ENCODE data around the gene TMPRSS3.
"Not testable (repeated sequence)": the region's sequence is repeated elsewhere in the genome, so short reads cannot be mapped to it uniquely, and the experiment has no call there.

TMPRSS3 gene

GRCh38 chr21:42427809-42428419 lies 32.1 kb upstream of the TMPRSS3 start:
- no peak for DNase-seq

DNA sequence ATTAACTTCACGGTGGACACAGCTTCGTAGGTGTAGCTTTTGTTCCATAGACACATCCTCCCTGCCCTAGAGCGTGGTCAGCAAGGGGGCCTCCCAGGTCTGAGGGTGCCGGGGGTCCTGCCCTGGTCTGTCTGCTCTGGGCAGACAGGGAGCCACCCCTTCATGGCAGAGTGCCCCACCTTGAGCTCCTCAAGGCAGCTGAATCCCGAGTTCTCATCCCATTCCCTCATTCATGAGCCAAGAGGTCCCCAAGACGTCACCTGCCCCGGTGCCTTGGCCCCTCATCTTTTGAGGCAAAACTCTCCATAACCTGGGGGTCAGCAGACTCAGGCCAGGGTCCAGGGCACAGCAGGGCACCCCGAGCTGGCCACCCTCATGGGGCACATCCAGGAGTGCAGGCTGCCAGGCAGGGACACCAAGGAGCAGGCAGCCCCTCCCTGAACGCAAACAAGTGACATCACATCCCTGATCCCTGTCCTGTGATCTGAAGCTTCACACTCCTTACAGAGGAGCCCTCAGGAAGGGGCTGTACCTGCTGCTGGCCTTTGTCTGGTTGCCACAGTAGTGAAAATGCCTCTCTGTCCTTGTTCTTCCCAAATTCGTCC lies 31.1 kb upstream of the TMPRSS3 start:
- no peak for DNase-seq

GRCh38 chr21:42426424-42426823 lies 30.6 kb upstream of the TMPRSS3 start:
- DNase-seq = no peak

GRCh38 chr21:42425591-42425990 lies 29.7 kb upstream of the TMPRSS3 start:
- no peak for DNase-seq

GRCh38 chr21:42424914-42425541 lies 29.2 kb upstream of the TMPRSS3 start:
- DNase-seq = no peak

- no peak for DNase-seq
Measured at GRCh38 chr21:42423685-42424084, 27.8 kb upstream of the TMPRSS3 start.

DNA sequence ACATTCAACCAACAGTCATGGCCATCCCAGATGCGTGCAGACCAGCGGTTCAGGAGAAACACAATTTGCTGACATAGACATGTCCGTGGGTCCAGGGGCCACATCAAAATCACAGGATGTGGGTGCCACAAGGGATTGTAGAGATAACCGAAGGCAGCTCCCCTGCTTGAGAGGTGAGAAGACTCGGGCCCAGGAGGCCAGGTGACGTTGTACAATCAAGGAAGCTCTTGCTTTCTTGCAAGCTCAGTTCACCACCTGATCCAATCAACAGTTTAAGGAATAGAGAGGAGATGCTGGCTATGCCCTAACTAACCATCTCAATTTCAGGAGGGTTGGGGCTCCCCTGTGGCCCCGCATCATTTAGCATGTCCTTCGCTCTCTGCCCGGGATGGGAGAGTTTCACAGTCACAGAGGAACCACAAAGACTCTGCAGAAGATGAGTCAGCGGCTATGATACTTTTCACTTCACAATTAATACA lies 27.4 kb upstream of the TMPRSS3 start:
- no peak for DNase-seq

GRCh38 chr21:42421018-42421793 lies 25.4 kb upstream of the TMPRSS3 start:
- DNase-seq = no peak

DNA sequence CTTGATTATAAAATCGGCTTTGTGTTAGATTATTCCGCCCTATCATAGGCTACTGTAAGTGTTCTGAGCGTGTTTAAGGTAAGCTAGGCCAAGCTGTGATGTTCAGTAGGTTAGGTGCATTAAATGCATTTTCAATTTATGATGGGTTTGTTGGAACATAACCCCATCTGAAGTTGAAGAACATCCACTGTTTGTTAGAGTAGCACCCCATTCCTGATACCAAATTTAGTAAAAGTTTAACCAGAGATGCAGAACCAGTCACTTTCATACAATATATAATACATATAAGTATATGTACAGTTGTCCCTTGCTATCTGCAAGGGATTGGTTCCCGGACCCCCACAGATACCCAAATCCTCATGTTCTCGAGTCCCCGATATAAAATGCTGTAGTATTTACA lies 24.0 kb upstream of the TMPRSS3 start:
- DNase-seq = no peak

DNA sequence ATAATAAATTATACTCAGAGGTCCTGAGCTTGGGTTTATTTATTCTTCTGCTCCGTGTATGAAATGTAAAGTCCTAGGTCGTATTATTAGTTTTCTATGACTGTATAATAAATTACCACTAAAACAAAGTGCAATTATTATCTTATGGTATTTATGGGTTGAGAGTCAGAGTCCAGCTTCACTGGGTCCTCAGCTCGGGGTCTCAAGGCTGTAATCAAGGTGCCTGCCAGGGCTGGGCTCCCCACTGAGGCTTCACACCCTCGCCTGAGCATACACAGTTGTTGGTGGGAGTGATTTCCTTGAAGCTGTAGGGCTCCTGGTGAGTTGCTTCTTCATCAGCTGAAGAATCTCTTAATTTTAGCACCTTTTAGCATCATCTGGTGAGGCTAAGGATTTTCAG lies 23.0 kb upstream of the TMPRSS3 start:
- DNase-seq = no peak

- no peak for DNase-seq
Measured at GRCh38 chr21:42417533-42417932, 21.7 kb upstream of the TMPRSS3 start.

DNA sequence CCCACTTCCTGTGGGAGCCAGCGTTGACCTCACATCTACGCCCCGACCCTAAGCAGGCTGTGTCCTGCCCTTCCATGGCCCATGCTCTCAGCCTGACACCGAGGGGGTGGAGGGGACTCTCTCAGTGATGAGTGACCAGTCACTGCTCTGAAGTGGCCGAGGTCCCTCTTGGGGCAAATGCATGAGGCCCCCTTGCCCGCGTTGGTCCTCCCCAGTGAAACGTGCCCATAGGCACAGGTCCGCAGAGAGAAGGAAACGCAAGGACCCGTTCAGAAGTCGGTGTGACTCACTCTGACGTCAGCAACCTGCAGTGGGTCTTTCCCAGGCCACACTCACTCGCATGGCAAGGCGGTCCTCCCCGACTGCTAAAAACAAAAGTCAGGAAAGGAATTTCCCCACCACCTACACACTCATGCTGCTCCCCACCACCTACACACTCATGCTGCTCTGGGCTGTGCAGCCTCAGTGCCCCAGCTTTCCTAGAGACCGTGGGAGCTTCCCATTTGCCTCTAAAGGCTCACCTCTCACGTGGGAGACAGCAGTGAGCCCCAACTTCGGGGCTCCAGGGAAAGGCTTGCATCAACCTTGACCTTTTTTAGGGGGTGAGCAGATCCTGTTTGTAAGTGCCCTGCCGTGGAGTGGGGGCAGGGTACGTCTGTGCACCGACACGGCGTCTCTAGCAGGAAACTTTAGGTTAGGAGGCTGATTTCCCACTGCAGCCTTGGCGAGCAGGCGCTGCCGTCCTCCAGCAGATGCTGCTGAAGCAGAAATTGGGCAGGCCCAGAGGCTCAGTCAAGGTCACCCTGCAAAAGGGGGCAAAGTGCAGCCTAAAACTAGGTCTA lies 19.3 kb upstream of the TMPRSS3 start:
- no peak for DNase-seq

DNA sequence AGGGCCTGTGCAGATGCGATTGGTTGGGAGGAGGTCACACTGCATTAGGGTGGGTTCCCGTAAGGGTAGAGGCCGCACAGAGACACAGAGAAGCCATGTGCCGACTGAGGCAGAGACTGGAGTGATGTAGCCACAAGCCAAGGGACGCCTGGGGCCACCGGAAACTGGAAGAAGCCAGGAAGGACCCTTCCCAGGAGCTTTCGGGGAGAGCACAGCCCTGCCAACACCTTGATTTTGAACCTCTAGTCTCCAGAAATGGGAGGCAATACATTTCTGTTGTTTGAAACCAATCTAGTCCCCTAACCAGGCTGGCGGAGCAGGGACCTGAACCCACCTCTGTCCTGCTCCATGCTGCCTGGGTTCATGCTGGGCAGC lies 18.7 kb upstream of the TMPRSS3 start:
- no peak for DNase-seq

- no peak for DNase-seq
Measured at GRCh38 chr21:42414066-42414465, 18.2 kb upstream of the TMPRSS3 start.

- no peak for DNase-seq
Measured at GRCh38 chr21:42413500-42413899, 17.6 kb upstream of the TMPRSS3 start.

DNA sequence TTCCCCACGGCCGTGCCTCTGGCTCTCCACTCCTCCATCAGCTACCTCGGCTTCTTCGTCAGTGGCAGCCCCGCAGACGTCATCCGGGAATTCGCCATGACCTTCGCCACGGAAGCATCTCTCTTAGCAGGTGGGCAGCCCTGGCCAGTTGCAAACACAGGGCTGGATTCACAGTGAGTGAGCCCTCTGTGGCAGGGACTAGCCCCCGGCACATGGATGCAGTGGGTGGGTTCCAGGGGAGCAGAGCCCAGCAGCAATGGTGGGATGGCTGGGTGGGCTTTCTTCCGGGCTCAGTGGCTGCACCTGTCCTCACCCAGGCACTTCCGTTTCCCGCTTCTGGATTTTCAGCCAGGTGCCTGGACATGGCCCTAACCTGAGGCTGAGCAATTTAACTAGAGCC lies 17.2 kb upstream of the TMPRSS3 start:
- no peak for DNase-seq

- no peak for DNase-seq
Measured at GRCh38 chr21:42412636-42412933, 16.7 kb upstream of the TMPRSS3 start.

GRCh38 chr21:42411891-42412635 lies 16.2 kb upstream of the TMPRSS3 start:
- DNase-seq = no peak

DNA sequence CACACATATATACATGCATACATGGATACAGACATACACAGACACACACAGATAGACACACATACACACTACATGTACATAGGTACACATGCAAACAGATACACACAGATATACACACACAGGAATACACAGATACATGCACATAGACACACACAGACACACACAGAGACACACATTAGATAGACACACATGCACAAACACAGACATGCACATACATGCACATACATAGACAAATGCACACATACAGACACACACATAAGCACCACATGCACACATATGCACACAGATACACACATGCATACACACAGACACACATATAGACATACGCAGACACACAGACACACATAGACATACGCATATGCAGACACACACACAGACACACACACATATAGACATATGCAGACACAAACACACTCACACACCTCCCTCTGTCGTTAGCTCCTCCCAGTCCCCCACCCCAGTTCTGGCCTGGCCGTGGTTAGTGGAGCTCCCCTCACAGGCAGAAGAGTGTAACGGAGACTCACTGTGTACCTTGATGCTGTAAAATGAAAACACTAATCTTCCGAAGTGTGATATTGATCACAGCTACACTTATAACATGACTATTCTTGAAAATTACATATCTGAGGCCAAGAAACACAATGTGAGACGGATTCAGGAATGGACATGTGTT lies 15.5 kb upstream of the TMPRSS3 start:
- DNase-seq = no peak

GRCh38 chr21:42409366-42409765 lies 13.5 kb upstream of the TMPRSS3 start:
- no peak for DNase-seq

DNA sequence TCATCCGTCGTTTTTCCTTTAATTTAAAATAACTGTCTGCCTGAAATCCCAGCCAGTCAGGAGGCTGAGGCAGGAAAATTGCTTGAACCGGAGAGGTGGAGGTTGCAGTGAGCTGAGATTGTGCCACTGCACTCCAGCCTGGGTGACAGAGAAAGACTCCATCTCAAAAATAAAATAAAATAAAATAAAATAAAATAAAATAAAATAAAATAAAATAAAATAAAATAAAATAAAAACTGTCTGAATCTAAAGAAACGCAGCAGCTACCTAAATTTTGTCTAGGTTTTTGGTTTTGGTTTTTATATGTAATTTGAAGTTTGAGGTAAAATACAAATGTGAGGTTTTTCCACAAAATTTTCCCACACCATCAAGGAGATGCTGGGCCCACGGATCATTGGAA lies 12.9 kb upstream of the TMPRSS3 start:
- not testable (repeated sequence) for DNase-seq

DNA sequence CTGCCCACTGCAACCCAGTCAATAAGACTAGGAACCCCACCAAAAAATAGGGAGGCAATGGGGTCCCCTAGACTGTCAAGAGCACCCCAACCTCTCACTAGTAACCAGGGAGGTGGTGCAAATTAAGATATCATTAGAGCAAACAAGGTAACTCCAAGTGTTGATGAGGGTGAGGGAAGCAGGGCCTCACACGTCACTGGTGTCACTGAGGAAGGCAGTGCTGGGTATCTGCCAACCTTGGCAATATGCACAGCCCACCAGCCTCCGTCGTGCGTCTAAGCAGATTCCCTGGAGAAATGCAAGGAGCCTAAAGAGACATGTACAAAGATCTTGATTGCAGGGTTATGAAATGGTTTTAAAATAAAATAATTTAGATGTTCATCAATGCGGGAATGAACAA lies 11.6 kb upstream of the TMPRSS3 start:
- DNase-seq = no peak

Measured in right forelimb (tissue), 1 donor.